ENCODE measurements around the gene NUP107.

Gene NUP107

GRCh38 chr12:68739891-68740290 lies 53.1 kb downstream of the NUP107 start:
- in situ Hi-C loops (cut with HindIII; ENCODE audit: low sequenced_read_pairs), result no loop called here

- in situ Hi-C loops (cut with HindIII; ENCODE audit: low sequenced_read_pairs), result no loop called here
Measured at GRCh38 chr12:68743356-68743755, 56.6 kb downstream of the NUP107 start.

GRCh38 chr12:68745376-68745903 lies 58.7 kb downstream of the NUP107 start:
- in situ Hi-C loops (cut with HindIII; ENCODE audit: low sequenced_read_pairs), result no loop called here

GRCh38 chr12:68745904-68746571 lies 59.3 kb downstream of the NUP107 start, which contains the start of gene SLC35E3:
Gene SLC35E3, plus strand, starts transcription at chr12:68746176. Its CDS starts 202 bp downstream, at chr12:68746378.
- in situ Hi-C loops (cut with HindIII; ENCODE audit: low sequenced_read_pairs), result no loop called here

GRCh38 chr12:68746572-68747180 lies 59.9 kb downstream of the NUP107 start:
- in situ Hi-C loops (cut with HindIII; ENCODE audit: low sequenced_read_pairs), result no loop called here

- in situ Hi-C loops (cut with HindIII; ENCODE audit: low sequenced_read_pairs), result no loop called here
Measured at GRCh38 chr12:68749443-68749842, 62.7 kb downstream of the NUP107 start.

GRCh38 chr12:68749861-68750260 lies 63.1 kb downstream of the NUP107 start:
- in situ Hi-C loops (cut with HindIII; ENCODE audit: low sequenced_read_pairs), result no loop called here

- in situ Hi-C loops (cut with HindIII; ENCODE audit: low sequenced_read_pairs), result no loop called here
Measured at GRCh38 chr12:68750506-68750905, 63.7 kb downstream of the NUP107 start.

GRCh38 chr12:68755536-68756243 lies 68.9 kb downstream of the NUP107 start:
- in situ Hi-C loops (cut with HindIII; ENCODE audit: low sequenced_read_pairs), result no loop called here

- in situ Hi-C loops (cut with HindIII; ENCODE audit: low sequenced_read_pairs), result no loop called here
Measured at GRCh38 chr12:68759852-68760251, 73.1 kb downstream of the NUP107 start.

GRCh38 chr12:68760806-68761441 lies 74.1 kb downstream of the NUP107 start:
- in situ Hi-C loops (cut with HindIII; ENCODE audit: low sequenced_read_pairs), result no loop called here

- in situ Hi-C loops (cut with HindIII; ENCODE audit: low sequenced_read_pairs), result no loop called here
Measured at GRCh38 chr12:68761442-68761812, 74.6 kb downstream of the NUP107 start.

- in situ Hi-C loops (cut with HindIII; ENCODE audit: low sequenced_read_pairs), result no loop called here
Measured at GRCh38 chr12:68761901-68762630, 75.3 kb downstream of the NUP107 start.

- in situ Hi-C loops (cut with HindIII; ENCODE audit: low sequenced_read_pairs), result no loop called here
Measured at GRCh38 chr12:68762691-68763090, 75.9 kb downstream of the NUP107 start.

GRCh38 chr12:68765696-68766095 lies 78.9 kb downstream of the NUP107 start:
- in situ Hi-C loops (cut with HindIII; ENCODE audit: low sequenced_read_pairs), result no loop called here

- in situ Hi-C loops (cut with HindIII; ENCODE audit: low sequenced_read_pairs), result no loop called here
Measured at GRCh38 chr12:68766646-68767045, 79.9 kb downstream of the NUP107 start.

- in situ Hi-C loops (cut with HindIII; ENCODE audit: low sequenced_read_pairs), result no loop called here
Measured at GRCh38 chr12:68767191-68767590, 80.4 kb downstream of the NUP107 start.

GRCh38 chr12:68768431-68768939 lies 81.7 kb downstream of the NUP107 start:
- in situ Hi-C loops (cut with HindIII; ENCODE audit: low sequenced_read_pairs), result no loop called here

GRCh38 chr12:68769941-68770340 lies 83.2 kb downstream of the NUP107 start:
- in situ Hi-C loops (cut with HindIII; ENCODE audit: low sequenced_read_pairs), result no loop called here

GRCh38 chr12:68771223-68771925 lies 84.6 kb downstream of the NUP107 start:
- in situ Hi-C loops (cut with HindIII; ENCODE audit: low sequenced_read_pairs), result no loop called here

All from endothelial cell of hepatic sinusoid (primary cell).